Measurements from ENCODE around the gene PSMA4.
"Not testable (repeated sequence)": the region's sequence is repeated elsewhere in the genome, so short reads cannot be mapped to it uniquely, and the experiment has no call there.

PSMA4 gene

GRCh38 chr15:78536134-78536533, 4.1 kb upstream of the PSMA4 start:
- Histone ChIP-seq H2BK12ac (ENCODE audit: low read length) (no peak overlapping the region), H3K79me1 (ENCODE audit: low read length) (peaks cover 5% of the 10 kb centered on the region), H3K36me3 (ENCODE audit: control insufficient read depth in 1 of 2, insufficient read depth in 2 of 2, low read length in 2 of 2) (no peaks in the 10 kb centered on the region), H4K91ac (ENCODE audit: low read depth, low read length) (no peak overlapping the region), H3K9ac (ENCODE audit: low read length) (no peak overlapping the region), H3K4me1 (ENCODE audit: control insufficient read depth in 1 of 2, insufficient read depth in 2 of 2, low read length in 2 of 2) (no peaks in the 10 kb centered on the region), H3K14ac (ENCODE audit: low read length) (no peak overlapping the region), H3K18ac (ENCODE audit: low read length) (no peak overlapping the region), H2BK120ac (ENCODE audit: insufficient read depth, low read length, poor library complexity) (no peak overlapping the region), H3K79me2 (ENCODE audit: control insufficient read depth, insufficient read depth, low read length, poor library complexity) (peaks cover 4% of the 10 kb centered on the region), H3K27ac (ENCODE audit: low read depth, low read length) (no peak overlapping the region), H3K4me2 (ENCODE audit: low read length) (no peak overlapping the region), H3K27me3 (ENCODE audit: insufficient read depth, low read length) (no peaks in the 10 kb centered on the region), H2BK5ac (ENCODE audit: low read depth, low read length, poor library complexity) (no peak overlapping the region), H3K4me3 (ENCODE audit: low read depth, low read length) (no peak overlapping the region), H3K23ac (ENCODE audit: low read length) (no peak overlapping the region), H3K9me3 (ENCODE audit: insufficient read depth, low read depth, low read length) (no peaks in the 10 kb centered on the region), H4K12ac (ENCODE audit: low read depth, low read length) (no peak overlapping the region), H3K4ac (ENCODE audit: low read depth, low read length) (no peak overlapping the region), H2AFZ (ENCODE audit: insufficient read depth, low read length, poor library complexity) (no peak overlapping the region), H2AK5ac (ENCODE audit: low read length) (no peak overlapping the region), H4K8ac (ENCODE audit: low read depth, low read length) (no peak overlapping the region)
- no peak for DNase-seq
- WGBS (ENCODE audit: extremely low coverage, insufficient coverage, insufficient read length): no CpG with 5 or more reads among the region's 1 CpG

GRCh38 chr15:78537266-78537905, 2.9 kb upstream of the PSMA4 start:
- H2AK5ac ChIP-seq (ENCODE audit: low read length): no peak overlapping the region
- no CpG with 5 or more reads among the region's 5 CpGs for WGBS (ENCODE audit: extremely low coverage, insufficient coverage, insufficient read length)
- H3K4me2 ChIP-seq (ENCODE audit: low read length): no peak overlapping the region
- no peak overlapping the region for H3K18ac ChIP-seq (ENCODE audit: low read length)
- H4K91ac ChIP-seq (ENCODE audit: low read depth, low read length): no peak overlapping the region
- no peak overlapping the region for H3K9ac ChIP-seq (ENCODE audit: low read length)
- H3K23ac ChIP-seq (ENCODE audit: low read length): no peak overlapping the region
- peaks cover 5% of the 10 kb centered on the region for H3K79me1 ChIP-seq (ENCODE audit: low read length)
- H3K79me2 ChIP-seq (ENCODE audit: control insufficient read depth, insufficient read depth, low read length, poor library complexity): peaks cover 5% of the 10 kb centered on the region
- H3K27me3 ChIP-seq (ENCODE audit: insufficient read depth, low read length): no peaks in the 10 kb centered on the region
- H3K9me3 ChIP-seq (ENCODE audit: insufficient read depth, low read depth, low read length): no peaks in the 10 kb centered on the region
- no peak overlapping the region for H3K27ac ChIP-seq (ENCODE audit: low read depth, low read length)
- H3K4me1 ChIP-seq (ENCODE audit: control insufficient read depth in 1 of 2, insufficient read depth in 2 of 2, low read length in 2 of 2): no peaks in the 10 kb centered on the region
- no peak for DNase-seq
- no peak overlapping the region for H2BK120ac ChIP-seq (ENCODE audit: insufficient read depth, low read length, poor library complexity)
- H3K14ac ChIP-seq (ENCODE audit: low read length): no peak overlapping the region
- no peak overlapping the region for H4K8ac ChIP-seq (ENCODE audit: low read depth, low read length)
- no peak overlapping the region for H4K12ac ChIP-seq (ENCODE audit: low read depth, low read length)
- H3K4ac ChIP-seq (ENCODE audit: low read depth, low read length): no peak overlapping the region
- no peak overlapping the region for H3K4me3 ChIP-seq (ENCODE audit: low read depth, low read length)
- H3K36me3 ChIP-seq (ENCODE audit: control insufficient read depth in 1 of 2, insufficient read depth in 2 of 2, low read length in 2 of 2): no peaks in the 10 kb centered on the region
- no peak overlapping the region for H2BK5ac ChIP-seq (ENCODE audit: low read depth, low read length, poor library complexity)
- H2AFZ ChIP-seq (ENCODE audit: insufficient read depth, low read length, poor library complexity): no peak overlapping the region
- H2BK12ac ChIP-seq (ENCODE audit: low read length): no peak overlapping the region

- peaks cover 5% of the 10 kb centered on the region for H3K79me2 ChIP-seq (ENCODE audit: control insufficient read depth, insufficient read depth, low read length, poor library complexity)
- H3K23ac ChIP-seq (ENCODE audit: low read length): no peak overlapping the region
- WGBS (ENCODE audit: extremely low coverage, insufficient coverage, insufficient read length): no CpG with 5 or more reads among the region's 1 CpG
- no peak for DNase-seq
- H4K91ac ChIP-seq (ENCODE audit: low read depth, low read length): no peak overlapping the region
- H2BK120ac ChIP-seq (ENCODE audit: insufficient read depth, low read length, poor library complexity): no peak overlapping the region
- no peaks in the 10 kb centered on the region for H3K27me3 ChIP-seq (ENCODE audit: insufficient read depth, low read length)
- H3K4ac ChIP-seq (ENCODE audit: low read depth, low read length): no peak overlapping the region
- H2AFZ ChIP-seq (ENCODE audit: insufficient read depth, low read length, poor library complexity): no peak overlapping the region
- no peak overlapping the region for H3K9ac ChIP-seq (ENCODE audit: low read length)
- H2BK12ac ChIP-seq (ENCODE audit: low read length): no peak overlapping the region
- no peak overlapping the region for H4K8ac ChIP-seq (ENCODE audit: low read depth, low read length)
- H3K4me3 ChIP-seq (ENCODE audit: low read depth, low read length): no peak overlapping the region
- H3K9me3 ChIP-seq (ENCODE audit: insufficient read depth, low read depth, low read length): no peaks in the 10 kb centered on the region
- H3K18ac ChIP-seq (ENCODE audit: low read length): no peak overlapping the region
- H3K79me1 ChIP-seq (ENCODE audit: low read length): peaks cover 5% of the 10 kb centered on the region
- no peak overlapping the region for H3K27ac ChIP-seq (ENCODE audit: low read depth, low read length)
- H4K12ac ChIP-seq (ENCODE audit: low read depth, low read length): no peak overlapping the region
- H3K14ac ChIP-seq (ENCODE audit: low read length): no peak overlapping the region
- H3K4me2 ChIP-seq (ENCODE audit: low read length): no peak overlapping the region
- H3K36me3 ChIP-seq (ENCODE audit: control insufficient read depth in 1 of 2, insufficient read depth in 2 of 2, low read length in 2 of 2): peaks cover 3 to 7% of the 10 kb centered on the region in 2 experiments
- no peak overlapping the region for H2BK5ac ChIP-seq (ENCODE audit: low read depth, low read length, poor library complexity)
- no peaks in the 10 kb centered on the region for H3K4me1 ChIP-seq (ENCODE audit: control insufficient read depth in 1 of 2, insufficient read depth in 2 of 2, low read length in 2 of 2)
- H2AK5ac ChIP-seq (ENCODE audit: low read length): no peak overlapping the region
Measured at GRCh38 chr15:78538358-78538757, 1.9 kb upstream of the PSMA4 start.

GRCh38 chr15:78539464-78540140, 642 bp upstream of the PSMA4 start:
- WGBS (ENCODE audit: extremely low coverage, insufficient coverage, insufficient read length): no CpG with 5 or more reads among the region's 18 CpGs
- not testable (repeated sequence) for H3K18ac ChIP-seq (ENCODE audit: low read length); H2BK120ac ChIP-seq (ENCODE audit: insufficient read depth, low read length, poor library complexity); DNase-seq; H3K4ac ChIP-seq (ENCODE audit: low read depth, low read length); H3K79me1 ChIP-seq (ENCODE audit: low read length); H3K23ac ChIP-seq (ENCODE audit: low read length); H3K4me1 ChIP-seq (ENCODE audit: control insufficient read depth in 1 of 2, insufficient read depth in 2 of 2, low read length in 2 of 2); H2BK12ac ChIP-seq (ENCODE audit: low read length); H2AK5ac ChIP-seq (ENCODE audit: low read length); H3K27ac ChIP-seq (ENCODE audit: low read depth, low read length); H3K27me3 ChIP-seq (ENCODE audit: insufficient read depth, low read length); H3K9ac ChIP-seq (ENCODE audit: low read length); H3K9me3 ChIP-seq (ENCODE audit: insufficient read depth, low read depth, low read length); H3K79me2 ChIP-seq (ENCODE audit: control insufficient read depth, insufficient read depth, low read length, poor library complexity)
- Histone ChIP-seq H2AFZ (ENCODE audit: insufficient read depth, low read length, poor library complexity) (peak overlapping the region; percentile 85), H3K4me2 (ENCODE audit: low read length) (peak overlapping the region; percentile 72), H4K12ac (ENCODE audit: low read depth, low read length) (peak overlapping the region; percentile 79), H2BK5ac (ENCODE audit: low read depth, low read length, poor library complexity) (peak overlapping the region; percentile 22), H4K8ac (ENCODE audit: low read depth, low read length) (peak overlapping the region; percentile 98), H4K91ac (ENCODE audit: low read depth, low read length) (peak overlapping the region; percentile 52), H3K36me3 (ENCODE audit: control insufficient read depth in 1 of 2, insufficient read depth in 2 of 2, low read length in 2 of 2) (peaks cover 6 to 10% of the 10 kb centered on the region in 2 experiments), H3K4me3 (ENCODE audit: low read depth, low read length) (peak overlapping the region; percentile 84), H3K14ac (ENCODE audit: low read length) (peak overlapping the region; percentile 85)
